GM23338 (cell line): ENCODE measurements around the gene CCDC184. TPM values are rescaled to one million over a fixed set of nuclear protein-coding genes. Genes with fewer than 3 reads are reported as not detected.

ENCODE experiments used
- ATAC-seq: fragments of 200-7000 bp; cut with Tn5 transposase; 3 replicates; pipeline ENCODE4 v1.9.1; 2020
- DNase-seq: peaks from one replicate; pipeline ENCODE4 v3.0.0-alpha.2; 2015; ENCODE audit warnings: low spot score
- H2AFZ ChIP-seq: fragments of 200-600 bp; sonication (generic); 2 replicates; pipeline ENCODE4 v1.8.0; 2016; ENCODE audit warnings: antibody characterized with exemption, mild to moderate bottlenecking, moderate library complexity
- H3F3A ChIP-seq: fragments of 200-600 bp; sonication (generic); replicated peaks from 2 replicates; pipeline ENCODE4 v1.8.0; 2017; ENCODE audit warnings: antibody characterized with exemption, mixed run types, low read depth
- H3K27ac ChIP-seq: fragments of 200-600 bp; sonication (generic); 2 replicates; pipeline ENCODE4 v1.6.1; 2016; ENCODE audit warnings: low read depth
- H3K27me3 ChIP-seq: fragments of 200-600 bp; sonication (generic); 2 replicates; pipeline ENCODE4 v1.8.0; 2016; ENCODE audit warnings: mild to moderate bottlenecking, mixed run types, moderate library complexity; ENCODE audit not compliant: insufficient read depth
- H3K36me3 ChIP-seq: fragments of 200-600 bp; sonication (generic); 2 replicates; pipeline ENCODE4 v1.8.0; 2016; ENCODE audit warnings: mild to moderate bottlenecking; ENCODE audit not compliant: insufficient read depth
- H3K4me1 ChIP-seq: fragments of 200-600 bp; sonication (generic); 2 replicates; pipeline ENCODE4 v1.8.0; 2016; ENCODE audit warnings: mild to moderate bottlenecking, moderate library complexity; ENCODE audit not compliant: insufficient read depth
- H3K4me2 ChIP-seq: fragments of 200-600 bp; sonication (generic); 2 replicates; pipeline ENCODE4 v1.7.1; 2017; ENCODE audit warnings: mixed run types
- H3K4me3 ChIP-seq: fragments of 200-600 bp; sonication (generic); 2 replicates; pipeline ENCODE4 v1.6.1; 2016; ENCODE audit warnings: mixed run types
- H3K79me2 ChIP-seq: fragments of 200-600 bp; sonication (generic); replicated peaks from 2 replicates; pipeline ENCODE4 v1.8.0; 2017; ENCODE audit warnings: mild to moderate bottlenecking; ENCODE audit not compliant: insufficient read depth
- H3K9me2 ChIP-seq: fragments of 200-600 bp; sonication (generic); 2 replicates; pipeline ENCODE4 v1.8.0; 2017; ENCODE audit not compliant: insufficient read depth
- H4K20me1 ChIP-seq: fragments of 200-600 bp; sonication (generic); replicated peaks from 2 replicates; pipeline ENCODE4 v1.8.0; 2017; ENCODE audit warnings: mild to moderate bottlenecking; ENCODE audit not compliant: insufficient read depth
- H3K27ac Mint-ChIP-seq: 2 replicates; pipeline ENCODE4 v1.8.0; 2020; ENCODE audit warnings: inconsistent platforms, mild to moderate bottlenecking, moderate library complexity, mixed read lengths
- H3K27me3 Mint-ChIP-seq: 3 replicates; pipeline ENCODE4 v1.8.0; 2022; ENCODE audit warnings: low read depth, mild to moderate bottlenecking, moderate library complexity, mixed read lengths, inconsistent platforms; ENCODE audit not compliant: insufficient read depth, poor library complexity
- H3K36me3 Mint-ChIP-seq: 3 replicates; pipeline ENCODE4 v1.8.0; 2021; ENCODE audit warnings: low read depth, mild to moderate bottlenecking, inconsistent platforms, moderate library complexity, mixed read lengths
- H3K4me1 Mint-ChIP-seq: 3 replicates; pipeline ENCODE4 v1.8.0; 2020; ENCODE audit warnings: mild to moderate bottlenecking, inconsistent platforms, mixed read lengths
- H3K4me3 Mint-ChIP-seq: 3 replicates; pipeline ENCODE4 v1.8.0; 2021; ENCODE audit warnings: moderate library complexity, mild to moderate bottlenecking, inconsistent platforms, mixed read lengths
- H3K9me3 Mint-ChIP-seq: 3 replicates; pipeline ENCODE4 v1.8.0; 2020; ENCODE audit warnings: moderate library complexity, mild to moderate bottlenecking, inconsistent platforms, mixed read lengths
- EZH2 ChIP-seq: fragments of 200-600 bp; sonication (generic); IDR thresholded peaks from one replicate; pipeline ENCODE4 v1.8.0; 2017; ENCODE audit warnings: antibody characterized with exemption, mild to moderate bottlenecking, low read depth; ENCODE audit not compliant: unreplicated experiment
- JUNB ChIP-seq: IDR thresholded peaks from one replicate; pipeline ENCODE4 v1.6.1; 2016; ENCODE audit warnings: antibody characterized with exemption; ENCODE audit not compliant: unreplicated experiment
- NANOG ChIP-seq: IDR thresholded peaks from 2 replicates; pipeline ENCODE4 v1.6.1; 2016; ENCODE audit warnings: antibody characterized with exemption, borderline replicate concordance
- POLR2AphosphoS5 ChIP-seq: IDR thresholded peaks from 2 replicates; pipeline ENCODE4 v1.6.1; 2016; ENCODE audit warnings: antibody characterized with exemption, low read depth
- STAT1 ChIP-seq: IDR thresholded peaks from one replicate; pipeline ENCODE4 v1.6.1; 2016; ENCODE audit warnings: antibody characterized with exemption; ENCODE audit not compliant: unreplicated experiment
- ZNF114 ChIP-seq: fragments of 250-450 bp; sonication (Bioruptor Pico); IDR thresholded peaks from 2 replicates; pipeline ENCODE4 v1.5.0; 2020; ENCODE audit warnings: mild to moderate bottlenecking, moderate library complexity
- ZNF331 ChIP-seq: fragments of 250-450 bp; sonication (Bioruptor Pico); IDR thresholded peaks from 2 replicates; pipeline ENCODE4 v1.5.0; 2020; ENCODE audit warnings: low read depth, mild to moderate bottlenecking, moderate library complexity
- polyA plus RNA-seq: library from polyadenylated mRNA; unstranded; fragments of >200 nt; fragmentation: Nextera tagmentation; extraction: Ambion mirVana; gene quantifications from 2 replicates; pipeline ENCODE4 v1.2.1, GENCODE V29; 2016
- total RNA-seq: library from RNA; depleted of rRNA; stranded (reverse); fragments of >200 nt; shearing (Covaris generic); gene quantifications from 2 replicates; pipeline ENCODE4 v1.2.3, GENCODE V29; 2014
- TF ChIP-seq, protein P1 (sequence below): fragments of 250-450 bp; sonication (Bioruptor Pico); IDR thresholded peaks from 2 replicates; pipeline ENCODE4 v1.5.0; 2020; ENCODE audit warnings: mild to moderate bottlenecking, moderate library complexity
- TF ChIP-seq, protein P2 (sequence below): IDR thresholded peaks from 2 replicates; pipeline ENCODE4 v1.6.1; 2016; ENCODE audit warnings: antibody characterized with exemption
- TF ChIP-seq, protein P3 (sequence below), 2 experiments: fragments of 200-600 bp in 1 of 2; sonication (generic) in 1 of 2; conservative IDR thresholded peaks; 2 replicates each; pipeline versions ENCODE4 v1.5.1 to v1.6.1; 2016 to 2017; ENCODE audit warnings: antibody characterized with exemption in 2 of 2, low read depth in 2 of 2, mild to moderate bottlenecking in 2 of 2, moderate library complexity in 1 of 2

The CCDC184 gene
- total and polyA plus RNA-seq, 2 experiments from 2014 or later, result 1.8 to 2.8 TPM

DNA sequence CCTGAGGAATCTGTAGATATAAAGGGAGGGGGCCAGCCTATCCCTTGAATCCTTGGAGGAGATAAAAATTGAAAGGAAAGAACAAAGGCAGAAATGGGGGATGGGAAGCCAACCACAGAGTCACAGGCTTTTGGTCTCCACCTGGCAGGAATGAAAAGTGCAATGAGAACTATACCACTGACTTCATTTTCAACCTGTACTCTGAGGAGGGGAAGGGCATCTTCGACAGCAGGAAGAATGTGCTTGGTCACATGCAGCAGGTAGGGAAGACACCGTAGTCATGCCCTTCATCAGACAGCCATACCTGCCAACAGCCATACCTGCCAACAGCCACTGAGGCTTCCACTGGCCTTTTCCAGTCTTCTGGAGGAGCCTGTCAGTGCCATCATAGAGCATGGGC is 39.5 kb upstream of the CCDC184 start (continued):
- TF ChIP-seq, protein P1, sequence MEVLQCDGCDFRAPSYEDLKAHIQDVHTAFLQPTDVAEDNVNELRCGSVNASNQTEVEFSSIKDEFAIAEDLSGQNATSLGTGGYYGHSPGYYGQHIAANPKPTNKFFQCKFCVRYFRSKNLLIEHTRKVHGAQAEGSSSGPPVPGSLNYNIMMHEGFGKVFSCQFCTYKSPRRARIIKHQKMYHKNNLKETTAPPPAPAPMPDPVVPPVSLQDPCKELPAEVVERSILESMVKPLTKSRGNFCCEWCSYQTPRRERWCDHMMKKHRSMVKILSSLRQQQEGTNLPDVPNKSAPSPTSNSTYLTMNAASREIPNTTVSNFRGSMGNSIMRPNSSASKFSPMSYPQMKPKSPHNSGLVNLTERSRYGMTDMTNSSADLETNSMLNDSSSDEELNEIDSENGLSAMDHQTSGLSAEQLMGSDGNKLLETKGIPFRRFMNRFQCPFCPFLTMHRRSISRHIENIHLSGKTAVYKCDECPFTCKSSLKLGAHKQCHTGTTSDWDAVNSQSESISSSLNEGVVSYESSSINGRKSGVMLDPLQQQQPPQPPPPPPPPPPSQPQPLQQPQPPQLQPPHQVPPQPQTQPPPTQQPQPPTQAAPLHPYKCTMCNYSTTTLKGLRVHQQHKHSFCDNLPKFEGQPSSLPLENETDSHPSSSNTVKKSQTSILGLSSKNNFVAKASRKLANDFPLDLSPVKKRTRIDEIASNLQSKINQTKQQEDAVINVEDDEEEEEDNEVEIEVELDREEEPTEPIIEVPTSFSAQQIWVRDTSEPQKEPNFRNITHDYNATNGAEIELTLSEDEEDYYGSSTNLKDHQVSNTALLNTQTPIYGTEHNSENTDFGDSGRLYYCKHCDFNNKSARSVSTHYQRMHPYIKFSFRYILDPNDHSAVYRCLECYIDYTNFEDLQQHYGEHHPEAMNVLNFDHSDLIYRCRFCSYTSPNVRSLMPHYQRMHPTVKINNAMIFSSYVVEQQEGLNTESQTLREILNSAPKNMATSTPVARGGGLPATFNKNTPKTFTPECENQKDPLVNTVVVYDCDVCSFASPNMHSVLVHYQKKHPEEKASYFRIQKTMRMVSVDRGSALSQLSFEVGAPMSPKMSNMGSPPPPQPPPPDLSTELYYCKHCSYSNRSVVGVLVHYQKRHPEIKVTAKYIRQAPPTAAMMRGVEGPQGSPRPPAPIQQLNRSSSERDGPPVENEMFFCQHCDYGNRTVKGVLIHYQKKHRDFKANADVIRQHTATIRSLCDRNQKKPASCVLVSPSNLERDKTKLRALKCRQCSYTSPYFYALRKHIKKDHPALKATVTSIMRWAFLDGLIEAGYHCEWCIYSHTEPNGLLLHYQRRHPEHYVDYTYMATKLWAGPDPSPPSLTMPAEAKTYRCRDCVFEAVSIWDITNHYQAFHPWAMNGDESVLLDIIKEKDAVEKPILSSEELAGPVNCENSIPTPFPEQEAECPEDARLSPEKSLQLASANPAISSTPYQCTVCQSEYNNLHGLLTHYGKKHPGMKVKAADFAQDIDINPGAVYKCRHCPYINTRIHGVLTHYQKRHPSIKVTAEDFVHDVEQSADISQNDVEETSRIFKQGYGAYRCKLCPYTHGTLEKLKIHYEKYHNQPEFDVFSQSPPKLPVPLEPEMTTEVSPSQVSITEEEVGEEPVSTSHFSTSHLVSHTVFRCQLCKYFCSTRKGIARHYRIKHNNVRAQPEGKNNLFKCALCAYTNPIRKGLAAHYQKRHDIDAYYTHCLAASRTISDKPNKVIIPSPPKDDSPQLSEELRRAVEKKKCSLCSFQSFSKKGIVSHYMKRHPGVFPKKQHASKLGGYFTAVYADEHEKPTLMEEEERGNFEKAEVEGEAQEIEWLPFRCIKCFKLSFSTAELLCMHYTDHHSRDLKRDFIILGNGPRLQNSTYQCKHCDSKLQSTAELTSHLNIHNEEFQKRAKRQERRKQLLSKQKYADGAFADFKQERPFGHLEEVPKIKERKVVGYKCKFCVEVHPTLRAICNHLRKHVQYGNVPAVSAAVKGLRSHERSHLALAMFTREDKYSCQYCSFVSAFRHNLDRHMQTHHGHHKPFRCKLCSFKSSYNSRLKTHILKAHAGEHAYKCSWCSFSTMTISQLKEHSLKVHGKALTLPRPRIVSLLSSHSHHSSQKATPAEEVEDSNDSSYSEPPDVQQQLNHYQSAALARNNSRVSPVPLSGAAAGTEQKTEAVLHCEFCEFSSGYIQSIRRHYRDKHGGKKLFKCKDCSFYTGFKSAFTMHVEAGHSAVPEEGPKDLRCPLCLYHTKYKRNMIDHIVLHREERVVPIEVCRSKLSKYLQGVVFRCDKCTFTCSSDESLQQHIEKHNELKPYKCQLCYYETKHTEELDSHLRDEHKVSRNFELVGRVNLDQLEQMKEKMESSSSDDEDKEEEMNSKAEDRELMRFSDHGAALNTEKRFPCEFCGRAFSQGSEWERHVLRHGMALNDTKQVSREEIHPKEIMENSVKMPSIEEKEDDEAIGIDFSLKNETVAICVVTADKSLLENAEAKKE (CRISPR knock-in tag), result no peak
- TF ChIP-seq, protein P2, sequence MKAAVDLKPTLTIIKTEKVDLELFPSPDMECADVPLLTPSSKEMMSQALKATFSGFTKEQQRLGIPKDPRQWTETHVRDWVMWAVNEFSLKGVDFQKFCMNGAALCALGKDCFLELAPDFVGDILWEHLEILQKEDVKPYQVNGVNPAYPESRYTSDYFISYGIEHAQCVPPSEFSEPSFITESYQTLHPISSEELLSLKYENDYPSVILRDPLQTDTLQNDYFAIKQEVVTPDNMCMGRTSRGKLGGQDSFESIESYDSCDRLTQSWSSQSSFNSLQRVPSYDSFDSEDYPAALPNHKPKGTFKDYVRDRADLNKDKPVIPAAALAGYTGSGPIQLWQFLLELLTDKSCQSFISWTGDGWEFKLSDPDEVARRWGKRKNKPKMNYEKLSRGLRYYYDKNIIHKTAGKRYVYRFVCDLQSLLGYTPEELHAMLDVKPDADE, result no peak
- TF ChIP-seq, protein P3, sequence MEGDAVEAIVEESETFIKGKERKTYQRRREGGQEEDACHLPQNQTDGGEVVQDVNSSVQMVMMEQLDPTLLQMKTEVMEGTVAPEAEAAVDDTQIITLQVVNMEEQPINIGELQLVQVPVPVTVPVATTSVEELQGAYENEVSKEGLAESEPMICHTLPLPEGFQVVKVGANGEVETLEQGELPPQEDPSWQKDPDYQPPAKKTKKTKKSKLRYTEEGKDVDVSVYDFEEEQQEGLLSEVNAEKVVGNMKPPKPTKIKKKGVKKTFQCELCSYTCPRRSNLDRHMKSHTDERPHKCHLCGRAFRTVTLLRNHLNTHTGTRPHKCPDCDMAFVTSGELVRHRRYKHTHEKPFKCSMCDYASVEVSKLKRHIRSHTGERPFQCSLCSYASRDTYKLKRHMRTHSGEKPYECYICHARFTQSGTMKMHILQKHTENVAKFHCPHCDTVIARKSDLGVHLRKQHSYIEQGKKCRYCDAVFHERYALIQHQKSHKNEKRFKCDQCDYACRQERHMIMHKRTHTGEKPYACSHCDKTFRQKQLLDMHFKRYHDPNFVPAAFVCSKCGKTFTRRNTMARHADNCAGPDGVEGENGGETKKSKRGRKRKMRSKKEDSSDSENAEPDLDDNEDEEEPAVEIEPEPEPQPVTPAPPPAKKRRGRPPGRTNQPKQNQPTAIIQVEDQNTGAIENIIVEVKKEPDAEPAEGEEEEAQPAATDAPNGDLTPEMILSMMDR (conservative IDR thresholded peaks at IDR 0.05; ENCODE audit: low read depth in 2 of 2), result no peak; a peak in 1 of 4 replicates

- Mint-ChIP-seq H3K36me3 (peaks cover 70% of the 10 kb centered on the region), H3K27me3 (peaks cover 11% of the 10 kb centered on the region), H3K4me3 (no peak overlapping the region), H3K4me1 (peaks cover 45% of the 10 kb centered on the region), H3K9me3 (peaks cover 15% of the 10 kb centered on the region; the same call in 2 of the 3 replicates), H3K27ac (no peak overlapping the region)
- no peak overlapping the region for H3K4me2 ChIP-seq
- H3K4me1 ChIP-seq, result peaks cover 39% of the 10 kb centered on the region
- no peak for DNase-seq
- H3K4me3 ChIP-seq, result no peak overlapping the region
- peaks cover 17% of the 10 kb centered on the region for H3K36me3 ChIP-seq
- no peaks in the 10 kb centered on the region for H3K27me3 ChIP-seq
- H3K79me2 ChIP-seq, result no peaks in the 10 kb centered on the region
- H4K20me1 ChIP-seq, result peaks cover 3% of the 10 kb centered on the region; the same call in 1 of the 2 replicates
- no peaks in the 10 kb centered on the region for H3K9me2 ChIP-seq
- H3K27ac ChIP-seq, result no peak overlapping the region
- no peaks in the 10 kb centered on the region; the same call in 1 of the 2 replicates for H3F3A ChIP-seq
- H2AFZ ChIP-seq, result no peak overlapping the region
- no peak for ATAC-seq
- TF ChIP-seq, protein P3 (conservative IDR thresholded peaks at IDR 0.05; ENCODE audit: low read depth in 2 of 2), result no peak
- TF ChIP-seq STAT1 (no peak), ZNF331 (CRISPR knock-in tag) (no peak), NANOG (no peak), POLR2AphosphoS5 (no peak), ZNF114 (CRISPR knock-in tag) (no peak), JUNB (no peak), EZH2 (no peak)
- TF ChIP-seq, protein P2, result no peak
Measured at GRCh38 chr12:48145981-48146380, 37.5 kb upstream of the CCDC184 start.
